ENCODE measurements around the gene NUP210L.
A peak's percentile ranks its signal among the peaks of the same experiment; 100 is the strongest.

The NUP210L gene

GRCh38 chr1:154186177-154186576, 31.3 kb upstream of the NUP210L start:
- H3K9ac ChIP-seq (ENCODE audit: insufficient read length), result no peak overlapping the region
- H3K27ac ChIP-seq, result no peak overlapping the region
- no peaks in the 10 kb centered on the region for H3K9me3 ChIP-seq (ENCODE audit: low read depth, low read length)
- H3K36me3 ChIP-seq (ENCODE audit: insufficient read depth, low read length), result no peaks in the 10 kb centered on the region
- TF ChIP-seq POLR2AphosphoS5 (IDR thresholded peaks at IDR 0.05; ENCODE audit: borderline replicate concordance, low read depth, low read length) (no peak), FOXP2 (optimal IDR thresholded peaks at IDR 0.05; ENCODE audit: control extremely low read depth, extremely low read length, insufficient read depth) (no peak), EZH2 (IDR thresholded peaks at IDR 0.05) (no peak)
- DNase-seq (ENCODE audit: low read depth, low spot score), result no peak
- H3K4me3 ChIP-seq, result no peak overlapping the region

GRCh38 chr1:154183046-154183915, 28.4 kb upstream of the NUP210L start:
- Histone ChIP-seq H3K27ac (peak overlapping the region; percentile 83), H3K4me3 (peak overlapping the region; percentile 92), H3K9ac (ENCODE audit: insufficient read length) (peak overlapping the region; percentile 91), H3K9me3 (ENCODE audit: low read depth, low read length) (no peaks in the 10 kb centered on the region), H3K36me3 (ENCODE audit: insufficient read depth, low read length) (0 out of 2 replicates have a peak, but pooled peaks cover 10% of the 10 kb centered on the region)
- TF ChIP-seq FOXP2 (optimal IDR thresholded peaks at IDR 0.05; ENCODE audit: control extremely low read depth, extremely low read length, insufficient read depth), result peak; percentile 50
- no peak for TF ChIP-seq EZH2 (IDR thresholded peaks at IDR 0.05)
- peak; percentile 95 for TF ChIP-seq POLR2AphosphoS5 (IDR thresholded peaks at IDR 0.05; ENCODE audit: borderline replicate concordance, low read depth, low read length)
- no peak for DNase-seq (ENCODE audit: low read depth, low spot score)

GRCh38 chr1:154182344-154183045, 27.6 kb upstream of the NUP210L start:
- H3K27ac ChIP-seq, result peak overlapping the region; percentile 72; the same call in 1 of the 2 replicates
- TF ChIP-seq POLR2AphosphoS5 (IDR thresholded peaks at IDR 0.05; ENCODE audit: borderline replicate concordance, low read depth, low read length) (no peak), EZH2 (IDR thresholded peaks at IDR 0.05) (no peak), FOXP2 (optimal IDR thresholded peaks at IDR 0.05; ENCODE audit: control extremely low read depth, extremely low read length, insufficient read depth) (no peak)
- no peaks in the 10 kb centered on the region for H3K9me3 ChIP-seq (ENCODE audit: low read depth, low read length)
- DNase-seq (ENCODE audit: low read depth, low spot score), result no peak
- peak overlapping the region; percentile 91 for H3K9ac ChIP-seq (ENCODE audit: insufficient read length)
- 0 out of 2 replicates have a peak, but pooled peaks cover 10% of the 10 kb centered on the region for H3K36me3 ChIP-seq (ENCODE audit: insufficient read depth, low read length)
- peak overlapping the region; percentile 92 for H3K4me3 ChIP-seq

GRCh38 chr1:154181944-154182343, 27.1 kb upstream of the NUP210L start:
- H3K36me3 ChIP-seq (ENCODE audit: insufficient read depth, low read length), result 0 out of 2 replicates have a peak, but pooled peaks cover 10% of the 10 kb centered on the region
- peak overlapping the region; percentile 92 for H3K4me3 ChIP-seq
- H3K9ac ChIP-seq (ENCODE audit: insufficient read length), result peak overlapping the region; percentile 91
- DNase-seq (ENCODE audit: low read depth, low spot score), result no peak
- peak overlapping the region; percentile 72; the same call in 1 of the 2 replicates for H3K27ac ChIP-seq
- TF ChIP-seq POLR2AphosphoS5 (IDR thresholded peaks at IDR 0.05; ENCODE audit: borderline replicate concordance, low read depth, low read length) (no peak), FOXP2 (optimal IDR thresholded peaks at IDR 0.05; ENCODE audit: control extremely low read depth, extremely low read length, insufficient read depth) (no peak), EZH2 (IDR thresholded peaks at IDR 0.05) (no peak)
- H3K9me3 ChIP-seq (ENCODE audit: low read depth, low read length), result no peaks in the 10 kb centered on the region

- no peak for TF ChIP-seq POLR2AphosphoS5 (IDR thresholded peaks at IDR 0.05; ENCODE audit: borderline replicate concordance, low read depth, low read length)
- TF ChIP-seq EZH2 (IDR thresholded peaks at IDR 0.05), result no peak
- TF ChIP-seq FOXP2 (optimal IDR thresholded peaks at IDR 0.05; ENCODE audit: control extremely low read depth, extremely low read length, insufficient read depth), result no peak
- Histone ChIP-seq H3K4me3 (peak overlapping the region; percentile 28), H3K9ac (ENCODE audit: insufficient read length) (peak overlapping the region; percentile 7), H3K9me3 (ENCODE audit: low read depth, low read length) (no peaks in the 10 kb centered on the region), H3K27ac (peak overlapping the region; percentile 45; the same call in 1 of the 2 replicates), H3K36me3 (ENCODE audit: insufficient read depth, low read length) (peaks cover 20% of the 10 kb centered on the region)
- DNase-seq (ENCODE audit: low read depth, low spot score), result no peak
Measured at GRCh38 chr1:154179946-154180687, 25.2 kb upstream of the NUP210L start.

GRCh38 chr1:154178911-154179811, 24.3 kb upstream of the NUP210L start:
- peak overlapping the region; percentile 24 for H3K9ac ChIP-seq (ENCODE audit: insufficient read length)
- DNase-seq (ENCODE audit: low read depth, low spot score), result no peak
- peak overlapping the region; percentile 28 for H3K4me3 ChIP-seq
- H3K27ac ChIP-seq, result peak overlapping the region; percentile 70
- no peaks in the 10 kb centered on the region for H3K9me3 ChIP-seq (ENCODE audit: low read depth, low read length)
- peaks cover 27% of the 10 kb centered on the region for H3K36me3 ChIP-seq (ENCODE audit: insufficient read depth, low read length)
- TF ChIP-seq FOXP2 (optimal IDR thresholded peaks at IDR 0.05; ENCODE audit: control extremely low read depth, extremely low read length, insufficient read depth) (no peak), EZH2 (IDR thresholded peaks at IDR 0.05) (no peak), POLR2AphosphoS5 (IDR thresholded peaks at IDR 0.05; ENCODE audit: borderline replicate concordance, low read depth, low read length) (no peak)

- Histone ChIP-seq H3K36me3 (ENCODE audit: insufficient read depth, low read length) (peaks cover 30% of the 10 kb centered on the region), H3K9me3 (ENCODE audit: low read depth, low read length) (no peaks in the 10 kb centered on the region), H3K4me3 (no peak overlapping the region), H3K9ac (ENCODE audit: insufficient read length) (no peak overlapping the region), H3K27ac (no peak overlapping the region)
- DNase-seq (ENCODE audit: low read depth, low spot score), result no peak
- TF ChIP-seq EZH2 (IDR thresholded peaks at IDR 0.05) (no peak), POLR2AphosphoS5 (IDR thresholded peaks at IDR 0.05; ENCODE audit: borderline replicate concordance, low read depth, low read length) (no peak), FOXP2 (optimal IDR thresholded peaks at IDR 0.05; ENCODE audit: control extremely low read depth, extremely low read length, insufficient read depth) (no peak)
Measured at GRCh38 chr1:154178013-154178412, 23.1 kb upstream of the NUP210L start.

All from SK-N-MC (cell line).